ENCODE results near the gene CHST13.

- no peak for TF ChIP-seq CTCF (conservative IDR thresholded peaks at IDR 0.05 in 1 of 2, IDR thresholded peaks at IDR 0.05 in 1 of 2; ENCODE audit: extremely low read depth in 1 of 2, insufficient read depth in 1 of 2, low read depth in 1 of 2, low read length in 2 of 2)
- no peak for TF ChIP-seq EZH2 (IDR thresholded peaks at IDR 0.05; ENCODE audit: borderline replicate concordance, low read length)
These were observed 39.8 kb upstream of the CHST13 start for GRCh38 chr3:126484148-126484547.
